NCI-H524 (cell line): Measurements from ENCODE around the gene HOXB3.

ENCODE experiments used
- DNase-seq, 2 experiments: peaks; one replicate each; lab custom pipeline; 2025; lab: John Stamatoyannopoulos, UW

HOXB3 gene

GRCh38 chr17:48589831-48590606 lies at the start of gene HOXB3:
HOXB3 (minus strand) TSS chr17:48590241; CDS start chr17:48552474, 37,767 bp downstream.
- DNase-seq = no peak

- no peak for DNase-seq
Observed at GRCh38 chr17:48639136-48639535, 49.1 kb upstream of the HOXB3 start.

- DNase-seq = no peak
Observed at GRCh38 chr17:48637323-48638260, 47.6 kb upstream of the HOXB3 start.

GRCh38 chr17:48636177-48637018 lies 46.4 kb upstream of the HOXB3 start:
- no peak for DNase-seq

- DNase-seq = no peak
Observed at GRCh38 chr17:48634493-48635208, 44.6 kb upstream of the HOXB3 start.

GRCh38 chr17:48633266-48633677 lies 43.2 kb upstream of the HOXB3 start:
- no peak for DNase-seq

- DNase-seq = no peak
Observed at GRCh38 chr17:48632579-48633265, 42.7 kb upstream of the HOXB3 start.

- no peak for DNase-seq
Observed at GRCh38 chr17:48631693-48632578, 41.9 kb upstream of the HOXB3 start.

- no peak for DNase-seq
Observed at GRCh38 chr17:48630925-48631692, 41.1 kb upstream of the HOXB3 start.

- DNase-seq = no peak
Observed at GRCh38 chr17:48630009-48630924, 40.2 kb upstream of the HOXB3 start.

GRCh38 chr17:48629411-48629759 lies 39.3 kb upstream of the HOXB3 start:
- no peak for DNase-seq

- no peak for DNase-seq
Observed at GRCh38 chr17:48628649-48629410, 38.8 kb upstream of the HOXB3 start.

GRCh38 chr17:48627623-48628521 lies 37.8 kb upstream of the HOXB3 start:
- DNase-seq = no peak

- no peak for DNase-seq
Observed at GRCh38 chr17:48627118-48627597, 37.1 kb upstream of the HOXB3 start.

GRCh38 chr17:48626245-48627117 lies 36.4 kb upstream of the HOXB3 start, which contains the start of gene HOXB9:
HOXB9 (minus strand) TSS chr17:48626358; CDS start chr17:48626269, 89 bp downstream.
- DNase-seq = peak in 1 of 2 experiments; percentile 25
